ENCODE measurements around the gene CALR.
A peak's percentile ranks its signal among the peaks of the same experiment; 100 is the strongest.
"Not testable (repeated sequence)": the region's sequence is repeated elsewhere in the genome, so short reads cannot be mapped to it uniquely, and the experiment has no call there.

The CALR gene

DNA sequence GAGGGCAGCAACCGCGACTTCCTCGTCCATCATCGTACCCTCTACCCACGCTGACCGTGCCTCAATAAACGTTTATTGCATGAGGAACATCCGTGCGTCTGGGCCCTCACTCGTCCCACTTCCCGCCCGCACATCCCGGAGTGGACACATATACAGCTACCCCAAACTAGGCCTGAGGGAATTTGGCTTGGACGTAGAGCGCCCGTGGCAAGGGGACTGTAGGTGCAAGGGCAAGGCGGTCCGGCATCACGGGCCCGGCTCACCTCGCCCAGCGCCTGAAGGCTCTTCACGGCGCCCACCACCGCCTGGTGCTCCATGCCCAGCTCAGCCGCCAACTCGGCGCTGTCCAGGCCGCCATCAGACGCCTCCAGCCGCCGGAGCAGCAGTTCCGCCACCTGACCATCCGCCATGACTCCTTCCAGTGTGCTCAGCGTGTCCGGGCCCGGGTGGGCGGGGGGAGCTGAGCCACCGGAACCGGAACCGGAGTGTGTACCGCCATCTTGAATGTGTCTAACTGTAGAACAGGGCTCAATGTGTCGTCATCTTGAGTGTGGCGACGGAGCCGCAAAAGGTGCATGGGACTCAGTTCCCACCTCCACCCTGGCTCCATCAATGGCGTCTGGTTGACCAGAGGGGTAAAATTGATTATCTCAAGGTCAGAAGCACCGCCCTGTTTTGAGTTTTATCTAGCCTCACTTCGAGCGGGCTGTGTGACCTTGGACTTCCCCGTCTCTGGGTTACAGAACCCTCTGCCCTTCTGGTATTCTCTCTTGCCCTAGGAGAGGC, 4.9 kb upstream of the CALR start, which contains the start of gene FARSA:
FARSA (minus strand) TSS at position 425 of the 786 bp plus-strand sequence; CDS start at position 410, 15 bp downstream.
- DNase-seq (ENCODE audit: low spot score): peak; percentile 93

DNA sequence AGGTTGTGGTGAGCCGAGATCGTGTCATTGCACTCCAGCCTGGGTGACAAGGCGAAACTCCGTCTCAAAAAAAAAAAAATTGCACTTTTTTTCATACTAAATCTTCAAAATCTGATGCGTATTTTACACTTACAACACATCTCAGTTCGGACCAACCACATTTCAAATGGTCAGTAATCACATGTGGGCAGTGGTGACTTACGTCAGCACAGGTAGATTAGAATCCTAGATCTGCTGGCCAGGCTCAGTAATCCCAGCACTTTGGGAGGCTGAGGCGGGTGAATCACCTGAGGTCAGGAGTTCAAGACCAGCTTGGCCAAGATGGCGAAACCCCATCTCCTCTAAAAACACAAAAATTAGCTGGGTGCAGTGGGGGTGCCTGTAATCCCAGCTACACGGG, 3.3 kb upstream of the CALR start:
- no peak for DNase-seq (ENCODE audit: low spot score)

DNA sequence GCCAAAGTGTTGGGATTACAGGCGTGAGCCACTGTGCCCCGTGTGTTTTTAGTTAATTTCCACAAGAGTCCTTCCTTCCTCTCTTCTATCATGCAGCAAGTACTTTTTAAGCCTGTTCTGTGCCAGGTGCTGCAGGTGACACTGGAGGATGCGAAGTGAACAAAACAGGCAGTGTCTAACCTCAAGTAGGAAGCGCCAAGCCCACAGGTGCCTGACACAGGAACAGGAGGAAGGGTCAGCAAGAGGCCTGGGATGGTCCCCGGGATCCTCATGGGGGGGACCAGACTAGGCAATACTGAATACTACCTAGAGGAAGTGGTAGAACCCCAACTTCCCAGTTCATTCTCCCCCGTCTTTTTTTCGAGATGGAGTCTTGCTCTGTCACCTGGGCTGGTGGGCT, 1.8 kb upstream of the CALR start:
- no peak for DNase-seq (ENCODE audit: low spot score)

DNA sequence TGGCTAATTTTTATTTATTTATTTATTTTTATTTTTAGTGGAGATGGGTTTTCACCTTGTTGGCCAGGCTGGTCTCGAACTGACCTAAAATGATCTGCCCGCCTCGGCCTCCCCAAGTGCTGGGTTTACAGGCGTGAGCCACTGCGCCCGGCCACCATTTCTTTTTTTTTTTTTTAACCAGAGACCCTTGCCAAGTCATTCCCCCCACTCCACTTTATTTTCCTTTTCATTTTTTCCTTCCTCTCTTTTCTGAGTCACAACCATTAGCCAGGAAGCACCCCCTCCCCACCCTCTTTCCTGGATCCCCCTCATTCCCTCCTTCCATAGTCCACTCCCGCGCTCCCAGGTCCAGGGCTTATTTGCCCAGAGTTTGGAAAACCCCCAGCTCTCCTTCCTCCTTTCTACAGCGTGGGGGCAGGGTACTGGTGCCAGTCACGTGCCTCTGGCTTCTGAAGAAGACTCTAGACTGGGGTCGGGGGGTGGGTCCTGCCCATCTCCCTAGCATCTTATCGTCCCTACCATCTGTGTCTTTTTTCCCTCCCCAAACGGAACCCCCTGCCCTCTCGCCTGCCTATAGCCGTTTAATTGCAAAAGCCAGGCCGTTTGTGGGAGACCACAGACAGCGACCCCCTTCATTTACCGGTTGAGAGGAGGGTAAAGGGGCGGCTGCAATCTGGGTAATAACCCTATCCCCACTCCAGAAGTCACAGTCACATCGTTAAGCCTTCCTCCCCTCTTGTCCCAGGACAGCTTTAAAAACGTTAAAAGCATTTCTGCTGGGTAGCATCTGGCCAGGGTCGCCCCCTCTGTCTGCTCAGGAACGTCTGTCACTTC, 1.1 kb upstream of the CALR start:
- no peak for DNase-seq (ENCODE audit: low spot score)

DNA sequence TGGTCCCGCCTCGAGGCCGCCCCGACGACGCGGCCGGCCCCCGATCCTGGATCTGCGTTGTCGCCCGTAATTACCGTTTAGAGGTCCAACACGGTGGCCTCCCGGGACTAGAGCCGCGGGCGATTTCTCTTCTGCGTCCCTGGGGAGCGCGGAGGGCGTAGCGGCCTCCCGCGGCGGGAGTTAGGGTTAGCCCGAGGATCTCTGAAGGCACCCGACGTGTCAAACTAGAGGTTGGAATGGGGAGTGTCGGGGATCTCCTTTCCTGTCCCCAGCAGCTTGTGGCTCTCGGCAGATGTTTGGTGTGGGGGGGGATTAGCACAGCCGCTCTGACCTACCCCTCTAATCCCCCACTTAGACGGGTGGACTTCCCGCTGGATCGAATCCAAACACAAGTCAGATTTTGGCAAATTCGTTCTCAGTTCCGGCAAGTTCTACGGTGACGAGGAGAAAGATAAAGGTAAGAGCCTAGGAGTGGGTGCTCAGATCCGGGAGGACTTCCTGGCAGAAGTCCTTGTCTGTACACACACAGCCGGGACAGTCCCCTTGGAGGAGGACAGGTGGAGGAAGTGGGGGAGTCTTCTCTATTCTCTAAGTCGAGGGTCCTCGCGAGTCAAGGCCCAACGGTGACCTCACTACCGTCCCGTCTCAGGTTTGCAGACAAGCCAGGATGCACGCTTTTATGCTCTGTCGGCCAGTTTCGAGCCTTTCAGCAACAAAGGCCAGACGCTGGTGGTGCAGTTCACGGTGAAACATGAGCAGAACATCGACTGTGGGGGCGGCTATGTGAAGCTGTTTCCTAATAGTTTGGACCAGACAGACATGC, 581 bp downstream of the CALR start:
- DNase-seq (ENCODE audit: low spot score): no peak

DNA sequence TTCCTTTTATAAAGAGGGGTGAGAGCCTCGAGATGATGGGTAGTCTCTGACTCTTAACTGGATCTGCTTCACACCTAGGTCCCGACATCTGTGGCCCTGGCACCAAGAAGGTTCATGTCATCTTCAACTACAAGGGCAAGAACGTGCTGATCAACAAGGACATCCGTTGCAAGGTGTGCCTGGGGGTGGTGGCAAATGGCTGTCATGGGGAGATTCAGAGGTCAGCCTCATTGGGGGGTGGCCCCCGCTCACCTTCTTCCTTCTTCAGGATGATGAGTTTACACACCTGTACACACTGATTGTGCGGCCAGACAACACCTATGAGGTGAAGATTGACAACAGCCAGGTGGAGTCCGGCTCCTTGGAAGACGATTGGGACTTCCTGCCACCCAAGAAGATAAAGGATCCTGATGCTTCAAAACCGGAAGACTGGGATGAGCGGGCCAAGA, 1.6 kb downstream of the CALR start:
- no peak for DNase-seq (ENCODE audit: low spot score)

DNA sequence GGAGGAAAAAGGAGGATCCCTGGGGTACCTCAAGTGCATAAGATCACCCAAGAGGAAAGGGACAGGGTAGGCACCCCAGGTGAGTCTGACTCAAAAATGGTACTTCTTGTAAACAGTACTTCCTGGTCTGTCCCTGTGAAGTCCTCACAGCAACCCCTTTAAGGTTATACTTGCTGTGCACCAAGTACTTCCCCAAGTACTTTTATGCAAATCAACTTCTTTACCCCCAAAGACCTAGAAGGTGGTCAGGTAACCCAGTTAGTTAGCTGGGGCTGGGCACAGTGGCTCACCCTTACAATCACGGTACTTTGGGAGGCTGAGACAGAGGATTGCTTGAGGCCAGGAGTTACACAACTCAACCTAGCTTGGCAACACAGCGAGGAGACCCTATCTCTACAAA, 2.5 kb downstream of the CALR start:
- DNase-seq (ENCODE audit: low spot score): no peak

DNA sequence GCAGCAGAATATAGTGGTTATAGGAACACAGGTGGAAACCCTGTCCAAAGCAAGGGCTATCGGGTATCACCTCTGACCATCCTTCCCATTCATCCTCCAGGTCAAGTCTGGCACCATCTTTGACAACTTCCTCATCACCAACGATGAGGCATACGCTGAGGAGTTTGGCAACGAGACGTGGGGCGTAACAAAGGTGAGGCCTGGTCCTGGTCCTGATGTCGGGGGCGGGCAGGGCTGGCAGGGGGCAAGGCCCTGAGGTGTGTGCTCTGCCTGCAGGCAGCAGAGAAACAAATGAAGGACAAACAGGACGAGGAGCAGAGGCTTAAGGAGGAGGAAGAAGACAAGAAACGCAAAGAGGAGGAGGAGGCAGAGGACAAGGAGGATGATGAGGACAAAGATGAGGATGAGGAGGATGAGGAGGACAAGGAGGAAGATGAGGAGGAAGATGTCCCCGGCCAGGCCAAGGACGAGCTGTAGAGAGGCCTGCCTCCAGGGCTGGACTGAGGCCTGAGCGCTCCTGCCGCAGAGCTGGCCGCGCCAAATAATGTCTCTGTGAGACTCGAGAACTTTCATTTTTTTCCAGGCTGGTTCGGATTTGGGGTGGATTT, 5.1 kb downstream of the CALR start:
- DNase-seq (ENCODE audit: low spot score): no peak

DNA sequence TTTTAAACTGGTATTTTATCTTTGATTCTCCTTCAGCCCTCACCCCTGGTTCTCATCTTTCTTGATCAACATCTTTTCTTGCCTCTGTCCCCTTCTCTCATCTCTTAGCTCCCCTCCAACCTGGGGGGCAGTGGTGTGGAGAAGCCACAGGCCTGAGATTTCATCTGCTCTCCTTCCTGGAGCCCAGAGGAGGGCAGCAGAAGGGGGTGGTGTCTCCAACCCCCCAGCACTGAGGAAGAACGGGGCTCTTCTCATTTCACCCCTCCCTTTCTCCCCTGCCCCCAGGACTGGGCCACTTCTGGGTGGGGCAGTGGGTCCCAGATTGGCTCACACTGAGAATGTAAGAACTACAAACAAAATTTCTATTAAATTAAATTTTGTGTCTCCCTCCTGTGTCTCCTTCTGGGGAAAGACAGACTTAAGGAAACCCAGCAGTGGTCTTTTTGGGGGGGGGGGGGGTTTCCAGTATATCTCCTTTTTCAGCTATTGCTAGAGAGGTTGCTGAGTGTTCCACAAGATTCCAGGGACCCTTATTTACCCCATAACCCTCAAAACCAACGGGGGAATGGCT, 5.8 kb downstream of the CALR start:
- DNase-seq (ENCODE audit: low spot score): no peak

DNA sequence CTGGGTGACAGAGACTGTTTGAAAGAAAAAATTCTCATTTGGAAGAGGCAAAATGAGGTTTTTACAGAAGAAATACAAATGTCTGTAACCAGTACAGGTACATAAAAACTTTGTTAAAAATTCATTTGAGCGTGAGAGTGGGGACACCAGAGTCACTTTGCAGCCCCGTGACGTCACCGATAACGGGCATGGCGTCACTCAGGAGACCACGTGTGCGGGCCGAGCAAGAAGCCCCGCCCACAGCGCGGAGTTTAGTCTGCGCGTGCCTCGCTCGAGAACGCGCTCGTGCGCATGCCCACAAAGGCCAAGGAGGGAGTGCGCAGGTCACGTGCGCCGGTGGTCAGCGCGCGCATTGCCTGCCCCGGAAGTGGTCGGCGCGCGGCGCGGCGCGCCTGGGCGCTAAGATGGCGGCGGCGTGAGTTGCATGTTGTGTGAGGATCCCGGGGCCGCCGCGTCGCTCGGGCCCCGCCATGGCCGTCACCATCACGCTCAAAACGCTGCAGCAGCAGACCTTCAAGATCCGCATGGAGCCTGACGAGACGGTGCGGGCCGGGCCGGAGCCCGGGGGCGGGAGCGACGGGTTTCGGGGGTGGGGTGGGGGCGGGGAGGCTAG, 7.2 kb downstream of the CALR start, which contains the start of gene RAD23A:
RAD23A (plus strand) TSS at position 384 of the 613 bp plus-strand sequence; CDS start at position 471, 87 bp downstream.
- peak; percentile 98 for DNase-seq (ENCODE audit: low spot score)

DNA sequence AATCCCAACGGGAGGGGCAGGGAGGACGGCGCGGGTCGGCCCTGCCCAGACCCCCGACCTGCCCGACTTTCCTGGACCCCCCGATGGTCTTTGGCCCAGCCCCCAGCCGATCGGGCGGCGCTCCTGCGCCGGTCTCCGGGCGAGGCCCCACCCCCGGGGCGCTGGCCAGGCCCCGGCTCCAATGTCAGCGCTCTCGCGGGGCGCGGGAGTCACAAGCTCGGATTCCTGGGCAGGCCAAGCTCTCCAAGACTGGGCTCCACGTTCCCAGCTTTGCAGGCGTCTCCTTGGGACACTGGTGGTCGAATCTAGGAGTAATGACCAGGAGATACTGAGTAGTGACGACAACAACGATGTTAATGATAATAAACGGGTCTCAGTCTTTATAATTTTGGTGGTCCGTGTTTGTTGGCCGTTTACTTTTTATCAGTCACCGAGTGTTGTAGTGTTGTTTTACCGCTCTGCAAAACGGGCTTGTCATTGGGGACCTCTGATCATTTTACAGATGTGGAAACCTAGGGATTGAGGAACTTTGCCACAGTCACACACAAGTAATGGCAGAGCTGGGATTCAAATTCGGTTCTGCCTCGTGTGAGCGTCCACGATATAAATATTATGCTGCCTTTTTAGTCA, 7.8 kb downstream of the CALR start:
- peak; percentile 73 for DNase-seq (ENCODE audit: low spot score)

DNA sequence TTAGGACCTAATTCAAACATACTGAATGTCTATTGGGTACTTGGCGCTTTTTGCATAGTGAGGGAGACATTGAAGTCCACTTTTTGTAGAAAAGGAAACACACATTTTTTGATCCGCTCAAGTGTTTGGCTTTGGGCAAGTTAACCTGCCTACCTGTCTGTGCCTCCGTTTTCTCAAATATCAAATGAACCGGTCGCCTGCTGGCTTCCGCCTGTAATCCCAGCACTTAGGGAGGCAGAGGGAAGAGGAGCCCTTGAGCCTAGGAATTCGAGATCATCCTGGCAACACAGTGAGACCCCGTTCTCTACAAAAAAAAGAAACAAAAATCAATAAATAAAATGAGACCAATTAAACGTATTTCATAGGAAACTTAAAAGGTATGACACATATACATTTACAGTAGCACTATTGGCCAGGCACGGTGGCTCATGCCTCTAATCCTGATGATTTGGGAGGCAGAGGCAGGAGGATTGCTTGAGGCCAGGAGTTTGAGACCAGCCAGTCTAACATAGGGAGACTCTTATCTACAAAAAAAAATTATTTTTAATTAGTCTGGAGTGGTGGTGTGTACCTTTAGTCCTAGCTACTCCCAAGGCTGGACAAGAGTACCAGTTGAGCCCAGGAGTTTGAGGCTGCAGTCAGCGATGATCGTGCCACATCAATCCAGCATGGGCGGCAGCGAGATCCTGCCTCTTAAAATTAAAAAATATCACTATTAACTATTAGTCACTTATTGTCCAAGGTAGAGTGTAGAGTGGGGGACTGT, 8.5 kb downstream of the CALR start:
- DNase-seq (ENCODE audit: low spot score): no peak

DNA sequence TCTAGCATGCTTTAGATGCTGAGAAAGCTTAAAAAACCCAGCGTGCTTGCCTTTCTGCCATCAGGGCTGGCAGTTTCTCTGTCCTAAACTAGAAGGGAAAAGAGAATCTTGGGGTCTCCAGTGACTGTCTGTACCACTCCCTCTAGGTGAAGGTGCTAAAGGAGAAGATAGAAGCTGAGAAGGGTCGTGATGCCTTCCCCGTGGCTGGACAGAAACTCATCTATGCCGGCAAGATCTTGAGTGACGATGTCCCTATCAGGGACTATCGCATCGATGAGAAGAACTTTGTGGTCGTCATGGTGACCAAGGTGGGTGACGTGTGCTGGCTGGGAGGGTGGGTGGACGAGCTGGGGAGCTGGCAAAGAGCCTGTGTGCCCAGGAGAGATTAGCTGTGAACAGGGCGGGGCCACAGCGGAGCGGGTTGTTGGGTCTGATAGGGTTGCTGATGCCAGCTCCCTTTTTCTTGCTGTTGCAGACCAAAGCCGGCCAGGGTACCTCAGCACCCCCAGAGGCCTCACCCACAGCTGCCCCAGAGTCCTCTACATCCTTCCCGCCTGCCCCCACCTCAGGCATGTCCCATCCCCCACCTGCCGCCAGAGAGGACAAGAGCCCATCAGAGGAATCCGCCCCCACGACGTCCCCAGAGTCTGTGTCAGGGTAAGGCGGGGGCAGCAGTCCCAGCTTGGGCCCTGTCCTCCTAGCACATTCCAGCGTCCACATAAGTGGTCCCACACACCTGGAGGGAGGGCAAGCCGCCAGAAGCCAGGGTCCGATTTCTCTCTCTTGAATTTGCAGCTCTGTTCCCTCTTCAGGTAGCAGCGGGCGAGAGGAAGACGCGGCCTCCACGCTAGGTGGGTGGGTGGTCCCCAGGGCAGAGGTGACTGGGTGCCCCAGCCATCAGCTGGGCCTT, 9.5 kb downstream of the CALR start:
- DNase-seq (ENCODE audit: low spot score): no peak

DNA sequence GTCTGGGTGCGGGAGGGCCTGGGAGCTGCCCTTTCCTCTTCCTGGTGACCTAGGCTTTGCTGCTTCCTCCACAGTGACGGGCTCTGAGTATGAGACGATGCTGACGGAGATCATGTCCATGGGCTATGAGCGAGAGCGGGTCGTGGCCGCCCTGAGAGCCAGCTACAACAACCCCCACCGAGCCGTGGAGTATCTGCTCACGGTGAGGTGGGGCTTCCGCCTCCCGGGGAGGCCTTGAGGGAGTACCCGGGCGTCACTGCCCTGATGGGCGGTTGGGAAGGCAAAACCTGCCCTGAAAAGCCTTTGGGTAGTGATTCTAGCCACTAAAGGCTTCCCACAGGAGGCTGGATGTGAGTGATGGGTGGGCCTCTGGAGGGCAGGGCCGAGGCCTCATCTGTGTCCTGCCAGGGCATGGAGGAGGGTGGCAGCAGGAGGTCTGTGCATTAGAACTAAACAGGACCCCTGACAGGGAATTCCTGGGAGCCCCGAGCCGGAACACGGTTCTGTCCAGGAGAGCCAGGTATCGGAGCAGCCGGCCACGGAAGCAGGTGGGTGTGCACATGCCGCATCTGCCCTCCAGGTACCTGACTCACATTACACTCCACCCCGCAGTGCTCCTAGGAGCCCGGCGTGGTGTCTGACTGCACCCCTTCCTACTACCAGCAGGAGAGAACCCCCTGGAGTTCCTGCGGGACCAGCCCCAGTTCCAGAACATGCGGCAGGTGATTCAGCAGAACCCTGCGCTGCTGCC, 10.4 kb downstream of the CALR start:
- no peak for DNase-seq (ENCODE audit: low spot score)

DNA sequence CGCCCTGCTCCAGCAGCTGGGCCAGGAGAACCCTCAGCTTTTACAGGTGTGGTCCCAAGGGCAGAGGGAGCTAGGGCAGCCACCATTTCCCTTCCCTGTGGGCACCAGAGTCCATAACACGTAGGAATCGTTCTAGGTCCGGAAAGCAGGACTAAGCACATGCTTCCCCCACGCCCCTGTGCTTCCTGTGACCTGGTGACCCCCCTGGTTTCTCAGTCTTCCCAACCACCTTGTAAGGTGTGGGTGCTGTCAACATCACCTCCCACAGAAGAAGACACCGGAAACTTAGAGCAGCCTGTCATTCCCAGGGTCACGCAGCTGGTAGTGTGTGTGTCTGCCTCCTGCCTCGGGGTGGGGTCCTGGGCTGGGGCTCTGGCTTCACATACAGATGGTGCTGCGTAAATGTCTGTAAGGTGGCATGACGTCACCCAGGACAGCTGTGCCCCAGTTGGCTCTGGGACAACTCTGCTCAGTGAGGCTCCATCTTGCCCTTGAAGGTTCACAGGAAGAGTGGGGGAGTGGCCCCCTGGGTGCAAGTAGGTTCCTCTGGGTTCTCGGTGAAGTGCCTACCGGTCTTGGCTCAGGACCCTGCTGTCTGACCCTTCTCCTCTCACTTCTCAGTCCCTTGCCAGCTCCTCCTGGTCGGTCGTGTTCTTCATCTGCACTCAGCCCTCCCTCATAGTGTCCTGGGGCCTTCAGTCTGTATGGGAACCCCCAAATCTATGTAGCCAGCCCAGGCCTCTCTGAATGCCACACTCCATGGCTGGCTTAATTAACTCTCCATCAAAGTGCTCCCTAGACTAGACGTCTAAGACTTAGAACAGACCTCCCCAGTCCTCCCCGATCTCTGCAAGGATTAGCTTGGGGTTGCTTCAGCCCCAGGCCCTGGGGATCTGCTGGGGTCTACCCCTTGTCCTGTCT, 11.2 kb downstream of the CALR start:
- DNase-seq (ENCODE audit: low spot score): no peak

DNA sequence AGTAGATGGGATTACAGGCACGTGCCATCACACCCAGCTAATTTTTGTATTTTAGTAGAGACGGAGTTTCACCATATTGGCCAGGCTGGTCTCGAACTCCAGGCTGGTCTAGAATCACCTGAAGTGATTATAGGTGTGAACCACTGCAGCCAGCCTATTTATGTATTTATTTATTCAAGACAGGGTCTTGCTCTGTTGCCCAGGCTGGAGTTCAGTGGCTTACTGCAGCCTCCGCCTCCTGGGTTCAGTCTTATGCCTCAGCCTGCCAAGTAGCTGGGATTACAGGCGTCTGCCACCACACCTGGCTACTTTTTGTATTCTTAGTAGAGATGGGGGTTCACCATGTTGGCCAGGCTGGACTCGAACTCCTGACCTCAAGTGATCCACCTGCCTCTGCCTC, 13.6 kb downstream of the CALR start:
- not testable (repeated sequence) for DNase-seq (ENCODE audit: low spot score)

Data from LoVo (cell line).